Lung microvascular endothelial cell (primary cell): ENCODE data around the gene RSRC1. TPM values are rescaled to one million over a fixed set of nuclear protein-coding genes. Genes with fewer than 3 reads are reported as not detected.
"Not testable (repeated sequence)": the region's sequence is repeated elsewhere in the genome, so short reads cannot be mapped to it uniquely, and the experiment has no call there.

Experiments used
- DNase-seq, 2 donors: peaks; one replicate each; pipeline versions ENCODE4 v3.0.0 to v3.0.0-alpha.2; 2010; ENCODE audit warnings: low read depth in 2 of 2
- total RNA-seq: library from RNA; depleted of rRNA; stranded (reverse); fragments of >200 nt; gene quantifications from 2 replicates; pipeline ENCODE4 v1.2.1, GENCODE V29; 2014

Gene RSRC1
- total RNA-seq, 1 donor from 2014 or later: 26.8 TPM

- no peak for DNase-seq
Measured at GRCh38 chr3:158519776-158520175, 409.9 kb downstream of the RSRC1 start.

- DNase-seq: no peak
Measured at GRCh38 chr3:158520433-158520832, 410.5 kb downstream of the RSRC1 start.

- DNase-seq: peak in 1 of 2 donors; percentile 2
Measured at GRCh38 chr3:158522221-158523136, 412.6 kb downstream of the RSRC1 start.

- DNase-seq: no peak
Measured at GRCh38 chr3:158528076-158528674, 418.3 kb downstream of the RSRC1 start.

DNA sequence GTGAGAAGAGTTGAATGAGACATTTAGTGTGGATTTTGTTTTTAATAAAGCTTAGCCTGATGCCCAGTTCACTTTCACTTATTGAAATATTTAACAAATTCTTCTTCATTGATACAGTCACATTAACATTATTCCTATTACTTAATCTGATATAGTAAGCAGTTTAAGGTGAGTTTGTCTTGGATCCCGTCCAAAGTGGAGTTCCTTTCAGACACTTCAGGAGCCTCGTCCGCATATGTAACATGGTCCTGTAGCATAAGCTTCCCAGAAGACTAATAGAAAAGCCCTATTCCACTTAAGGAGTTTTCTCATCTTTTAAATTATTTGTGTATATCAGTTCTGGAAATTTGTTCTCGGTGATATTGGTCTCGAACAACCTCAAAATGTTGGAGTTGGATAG lies 421.4 kb downstream of the RSRC1 start:
- peak in 1 of 2 donors; percentile 2 for DNase-seq

DNA sequence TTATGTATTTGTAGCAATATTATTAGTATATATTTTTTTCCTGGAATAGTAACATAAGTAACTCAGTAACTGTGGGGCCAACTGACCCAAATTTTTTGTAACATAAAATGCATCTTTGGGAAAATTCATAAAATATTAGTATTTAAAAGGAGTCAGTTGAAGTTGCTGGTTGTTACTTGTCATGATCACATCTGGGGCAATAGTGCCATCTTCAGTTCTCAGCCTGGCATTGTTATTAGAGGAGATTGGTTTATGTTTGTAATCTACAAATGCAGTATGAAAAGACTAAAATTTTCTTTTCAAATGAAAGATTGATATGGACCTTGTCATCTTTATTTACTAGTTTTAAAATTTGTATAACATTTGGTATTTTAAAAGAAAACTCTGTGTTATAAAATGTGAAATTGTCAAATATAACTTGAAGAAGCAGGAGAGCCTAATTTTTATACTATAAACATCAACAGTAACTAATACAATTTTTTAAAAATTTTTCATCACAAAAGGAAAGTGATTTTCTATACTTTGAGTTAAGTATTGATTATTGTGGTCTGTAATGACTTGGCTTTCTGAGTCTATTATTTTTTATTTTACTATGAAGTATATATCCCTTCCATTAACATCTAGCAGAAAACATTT lies 422.3 kb downstream of the RSRC1 start:
- DNase-seq: peak; percentile 68 to 73

- no peak for DNase-seq
Measured at GRCh38 chr3:158535918-158536317, 426.0 kb downstream of the RSRC1 start.

DNA sequence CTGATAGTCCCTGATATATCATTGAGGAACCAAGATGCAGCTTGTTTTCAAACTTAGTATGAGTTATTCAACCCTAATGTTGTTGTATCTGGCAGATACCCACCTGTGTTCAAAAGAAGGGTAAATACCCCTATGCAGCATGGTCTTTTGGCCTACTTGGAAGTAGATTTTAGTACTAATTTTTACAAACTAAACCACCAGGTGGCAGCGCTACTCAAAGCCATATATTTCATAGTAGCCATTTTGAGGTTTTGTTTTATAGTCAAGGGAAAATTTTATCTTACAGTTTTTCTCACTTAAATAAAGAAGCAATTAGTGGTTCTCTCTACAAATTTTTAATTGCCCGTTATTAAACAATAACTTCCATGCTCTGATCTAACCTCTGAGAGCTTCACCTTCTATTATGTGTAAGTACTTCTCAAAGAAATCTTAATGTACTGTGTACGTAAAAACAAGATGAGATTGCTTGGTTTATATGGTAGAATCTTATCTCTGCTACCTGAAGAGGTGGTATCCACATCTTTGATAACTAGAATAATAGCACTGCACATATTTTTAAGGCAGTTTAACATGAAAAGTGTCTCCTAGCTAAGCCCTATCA lies 429.6 kb downstream of the RSRC1 start:
- DNase-seq: peak; percentile 71 to 81

GRCh38 chr3:158540066-158540465 lies 430.2 kb downstream of the RSRC1 start:
- DNase-seq: no peak

DNA sequence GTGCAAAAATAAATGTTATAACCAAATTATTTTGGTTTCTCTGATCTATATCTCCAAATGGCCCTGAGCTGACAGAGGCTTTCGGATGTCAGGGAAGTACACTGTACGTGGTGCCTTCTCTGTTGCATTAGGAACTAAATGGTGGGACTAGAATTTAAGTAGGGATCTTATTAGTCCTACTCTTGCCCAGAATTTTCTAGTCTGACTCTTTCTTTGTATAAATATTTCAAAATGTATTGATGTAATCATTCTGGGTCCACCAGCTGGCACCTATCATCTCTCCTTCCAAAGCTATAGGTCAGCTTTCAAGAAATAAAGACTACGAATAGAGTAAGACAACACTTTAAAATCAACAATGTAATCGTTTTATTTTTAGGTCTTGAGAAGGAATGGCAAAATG lies 438.8 kb downstream of the RSRC1 start:
- DNase-seq: no peak

DNA sequence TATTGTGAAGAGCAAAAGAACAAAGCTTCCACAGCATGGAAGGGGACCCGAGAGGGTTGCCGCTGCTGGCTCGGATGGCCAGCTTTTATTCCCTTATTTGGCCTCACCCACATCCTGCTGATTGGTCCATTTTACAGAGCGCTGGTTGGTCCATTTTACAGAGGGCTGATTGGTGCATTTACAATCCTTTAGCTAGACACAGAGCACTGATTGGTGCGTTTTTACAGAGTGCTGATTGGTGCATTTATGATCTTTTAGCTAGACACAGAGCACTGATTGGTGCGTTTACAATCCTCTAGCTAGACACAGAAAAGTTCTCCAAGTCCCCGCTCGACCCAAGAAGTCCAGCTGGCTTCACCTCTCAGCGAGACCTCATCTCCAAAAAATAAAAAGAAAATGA lies 440.0 kb downstream of the RSRC1 start:
- not testable (repeated sequence) for DNase-seq

DNA sequence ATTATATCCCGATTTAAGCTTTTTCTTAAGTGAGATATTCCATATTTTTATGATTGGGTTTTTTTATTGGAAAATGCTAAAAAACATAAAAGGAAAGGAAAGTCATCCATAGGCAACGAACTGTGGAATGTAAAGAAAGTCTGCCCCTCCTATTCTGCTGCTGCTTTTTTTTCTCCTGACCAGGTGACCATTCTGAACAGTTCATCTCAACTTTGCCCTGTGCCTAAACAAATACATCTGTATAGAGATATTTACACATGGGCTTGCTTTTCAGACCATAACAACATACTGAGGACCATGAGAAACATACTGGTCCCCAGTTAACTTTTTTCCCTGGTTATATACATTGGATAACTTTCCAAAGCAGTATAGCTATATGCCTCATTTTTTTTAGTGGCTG lies 442.2 kb downstream of the RSRC1 start:
- DNase-seq: no peak

GRCh38 chr3:158559504-158559903 lies 449.6 kb downstream of the RSRC1 start:
- no peak for DNase-seq

DNA sequence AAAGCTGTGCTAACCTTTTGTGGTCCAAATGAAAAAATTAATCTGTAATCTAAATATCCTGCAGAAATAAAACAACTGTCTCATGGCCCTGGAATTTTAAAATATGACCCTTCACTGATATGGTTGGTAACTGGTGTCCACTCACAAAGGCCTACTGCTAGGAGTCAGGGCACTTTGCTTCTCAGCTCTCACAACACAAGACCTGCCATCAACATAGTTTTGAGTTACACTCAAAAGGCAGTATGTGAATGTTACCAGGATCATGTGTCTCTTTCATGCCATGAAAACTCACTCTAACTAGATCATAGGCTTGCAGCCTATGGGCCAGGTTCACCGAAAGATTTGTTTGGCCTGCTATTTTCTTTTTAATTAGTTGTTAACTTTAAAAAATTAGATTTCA lies 451.1 kb downstream of the RSRC1 start:
- no peak for DNase-seq

DNA sequence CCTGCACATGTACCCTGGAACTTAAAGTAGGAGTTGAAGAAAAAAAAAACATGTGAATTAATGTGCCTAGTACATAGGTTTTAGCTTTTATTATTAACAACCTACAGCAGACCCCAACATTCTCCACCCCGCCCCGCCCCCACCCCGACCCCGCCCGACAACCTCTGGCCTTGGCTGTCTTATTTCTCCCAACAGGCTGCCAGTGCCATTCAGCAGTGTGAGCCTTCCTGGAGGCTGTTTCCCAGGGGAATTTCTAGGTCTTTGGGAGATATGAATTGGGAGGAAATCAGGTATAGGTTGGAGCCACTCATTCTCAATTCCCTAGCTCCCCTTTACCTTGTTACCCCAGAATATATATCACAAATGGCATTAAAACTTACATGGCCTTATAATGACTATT lies 452.8 kb downstream of the RSRC1 start:
- no peak for DNase-seq

DNA sequence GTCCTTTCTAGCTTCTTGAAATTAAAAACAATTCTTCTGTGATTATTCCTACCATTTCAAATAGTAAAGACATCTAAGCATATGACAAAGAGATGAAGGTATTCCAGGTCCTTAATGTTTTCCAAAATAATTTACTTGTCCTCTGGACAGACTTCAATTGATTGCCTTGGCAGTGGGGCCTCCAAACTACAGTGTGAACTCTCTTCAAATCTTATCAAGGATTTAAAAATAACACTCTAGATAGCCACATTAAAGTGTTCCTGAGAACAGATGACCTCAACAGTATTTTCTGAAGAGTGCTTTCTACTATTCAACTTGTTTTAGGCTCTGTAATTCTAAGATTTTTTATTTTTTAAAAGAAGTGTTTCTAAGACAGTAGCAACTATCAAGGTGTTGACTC lies 453.2 kb downstream of the RSRC1 start:
- DNase-seq: no peak

- no peak for DNase-seq
Measured at GRCh38 chr3:158565076-158565475, 455.2 kb downstream of the RSRC1 start.

DNA sequence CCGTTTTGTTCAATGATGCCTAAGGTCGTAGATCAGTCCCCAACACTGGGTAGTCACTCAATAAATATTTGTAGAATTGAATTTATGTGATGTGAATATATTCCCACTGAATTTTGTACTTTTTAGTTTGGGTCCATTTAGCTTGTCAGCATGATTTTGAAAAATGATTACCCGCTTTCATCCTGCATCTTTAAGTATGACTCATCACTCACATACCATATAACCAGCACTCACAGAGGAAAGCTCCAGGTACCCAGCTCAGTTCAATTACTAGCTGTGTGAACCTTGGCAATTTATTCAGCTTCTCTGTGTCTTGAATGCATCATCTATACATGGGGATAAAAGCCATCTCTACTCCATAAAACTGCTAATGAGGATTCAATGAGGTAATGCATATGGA lies 458.9 kb downstream of the RSRC1 start:
- peak in 1 of 2 donors; percentile 3 for DNase-seq

DNA sequence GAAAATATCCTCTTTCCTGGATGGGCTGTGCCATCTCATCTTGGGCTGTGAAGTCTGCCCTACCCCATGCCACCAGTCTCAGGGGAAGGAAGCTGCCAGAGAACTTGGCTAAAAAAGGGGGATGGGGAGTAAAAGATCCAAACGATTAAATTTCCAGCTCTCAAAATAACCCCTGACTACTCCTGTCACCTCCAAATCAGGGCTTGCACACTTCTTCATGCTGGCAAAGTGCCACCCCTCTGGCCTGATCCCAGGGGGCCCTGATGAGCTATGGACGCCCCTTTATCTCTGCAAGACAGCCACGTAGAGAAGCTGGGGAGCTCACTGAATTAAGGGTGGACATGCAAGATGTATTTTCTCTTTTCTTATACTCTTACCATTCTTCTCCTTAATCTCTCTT lies 459.9 kb downstream of the RSRC1 start:
- no peak for DNase-seq

GRCh38 chr3:158570999-158571702 lies 461.3 kb downstream of the RSRC1 start, which contains the start of gene MLF1:
Gene MLF1 (plus strand): TSS chr3:158571194. CDS start chr3:158571301, 107 bp downstream.
- peak; percentile 98 for DNase-seq
